Stimulated activated CD8-positive, alpha-beta memory T cell treated with anti-CD3 and anti-CD28 coated beads, Interleukin-7, amount 100 ng/mL, for 48 hours (primary cell): Measurements from ENCODE around the gene RPL14.
"Not testable (repeated sequence)": the region's sequence is repeated elsewhere in the genome, so short reads cannot be mapped to it uniquely, and the experiment has no call there.

Experiments used
- DNase-seq, 2 donors: peaks; one replicate each; pipeline ENCODE4 v3.0.0-alpha.2; 2020; ENCODE audit warnings: low read depth in 1 of 2; ENCODE audit errors: extremely low read depth in 1 of 2

RPL14 gene

GRCh38 chr3:40456940-40457823, at the start of gene RPL14:
RPL14 (plus strand) TSS chr3:40457339; CDS start chr3:40457472, 133 bp downstream.
- peak; percentile 81 to 93 for DNase-seq

- DNase-seq = no peak
Observed at GRCh38 chr3:40407611-40408010, 49.5 kb upstream of the RPL14 start.

- DNase-seq = no peak
Observed at GRCh38 chr3:40414270-40414669, 42.9 kb upstream of the RPL14 start.

GRCh38 chr3:40417845-40418543, 39.1 kb upstream of the RPL14 start:
- DNase-seq = no peak

- no peak for DNase-seq
Observed at GRCh38 chr3:40422861-40423260, 34.3 kb upstream of the RPL14 start.

- no peak for DNase-seq
Observed at GRCh38 chr3:40427045-40427669, 30.0 kb upstream of the RPL14 start.

- no peak for DNase-seq
Observed at GRCh38 chr3:40432793-40433192, 24.3 kb upstream of the RPL14 start.

GRCh38 chr3:40437889-40438288, 19.2 kb upstream of the RPL14 start:
- DNase-seq = no peak

- no peak for DNase-seq
Observed at GRCh38 chr3:40445062-40445461, 12.1 kb upstream of the RPL14 start.

- no peak for DNase-seq
Observed at GRCh38 chr3:40445880-40446279, 11.3 kb upstream of the RPL14 start.

- DNase-seq = no peak
Observed at GRCh38 chr3:40450438-40450837, 6.7 kb upstream of the RPL14 start.

GRCh38 chr3:40451551-40451950, 5.6 kb upstream of the RPL14 start:
- no peak for DNase-seq

- no peak for DNase-seq
Observed at GRCh38 chr3:40452057-40452456, 5.1 kb upstream of the RPL14 start.

GRCh38 chr3:40452562-40452875, 4.6 kb upstream of the RPL14 start:
- no peak for DNase-seq

GRCh38 chr3:40452876-40453730, 4.0 kb upstream of the RPL14 start:
- DNase-seq = peak; percentile 90 to 95

- no peak for DNase-seq
Observed at GRCh38 chr3:40453933-40454332, 3.2 kb upstream of the RPL14 start.

- DNase-seq = no peak
Observed at GRCh38 chr3:40455328-40455727, 1.8 kb upstream of the RPL14 start.

GRCh38 chr3:40456279-40456939, 730 bp upstream of the RPL14 start:
- DNase-seq = no peak

- DNase-seq = no peak
Observed at GRCh38 chr3:40458473-40458872, 1.3 kb downstream of the RPL14 start.

GRCh38 chr3:40460481-40460880, 3.3 kb downstream of the RPL14 start:
- DNase-seq = not testable (repeated sequence)
